ENCODE measurements around the gene UBASH3B.

GRCh38 chr11:122671400-122671891 lies 15.9 kb downstream of the UBASH3B start:
- TF ChIP-seq CTCF (IDR thresholded peaks at IDR 0.05; ENCODE audit: insufficient read depth, low read depth, low read length) (no peak), EZH2 (IDR thresholded peaks at IDR 0.05; ENCODE audit: insufficient read depth, low read length) (no peak)
